Epithelial cell of proximal tubule (primary cell): ENCODE measurements around the gene SCPEP1. TPM values are rescaled to one million over a fixed set of nuclear protein-coding genes. Genes with fewer than 3 reads are reported as not detected.

Experiments
- DNase-seq: peaks from one replicate; pipeline ENCODE4 v3.0.0-alpha.2; 2011; ENCODE audit warnings: low read depth
- H3K4me3 ChIP-seq: 2 replicates; pipeline ENCODE4 v1.5.1; 2011; ENCODE audit warnings: low read depth, mild to moderate bottlenecking, low read length
- CTCF ChIP-seq: conservative IDR thresholded peaks from 2 replicates; pipeline ENCODE4 v1.5.1; 2012; ENCODE audit warnings: low read depth, mild to moderate bottlenecking, low read length
- total RNA-seq: library from RNA; depleted of rRNA; stranded (reverse); fragments of >200 nt; gene quantifications from 2 replicates; pipeline ENCODE4 v1.2.3, GENCODE V29; 2015

The SCPEP1 gene
- total RNA-seq, 1 donor from 2014 or later = 9.2 TPM

- H3K4me3 ChIP-seq = no peak overlapping the region
- no peak for TF ChIP-seq CTCF
- DNase-seq = no peak
These were observed 11.6 kb upstream of the SCPEP1 start for GRCh38 chr17:56966338-56966737.

- H3K4me3 ChIP-seq = no peak overlapping the region
- no peak for TF ChIP-seq CTCF
- DNase-seq = no peak
These were observed 7.0 kb upstream of the SCPEP1 start for GRCh38 chr17:56970974-56971373.

- no peak for DNase-seq
- no peak for TF ChIP-seq CTCF
- H3K4me3 ChIP-seq = no peak overlapping the region
These were observed 5.7 kb upstream of the SCPEP1 start for GRCh38 chr17:56972111-56972730.

- no peak overlapping the region for H3K4me3 ChIP-seq
- no peak for TF ChIP-seq CTCF
- no peak for DNase-seq
These were observed 4.4 kb upstream of the SCPEP1 start for GRCh38 chr17:56973520-56973919.

- H3K4me3 ChIP-seq = no peak overlapping the region
- TF ChIP-seq CTCF = no peak
- no peak for DNase-seq
These were observed 3.9 kb upstream of the SCPEP1 start for GRCh38 chr17:56974055-56974454.

GRCh38 chr17:56975656-56976055 lies 2.3 kb upstream of the SCPEP1 start:
- no peak for TF ChIP-seq CTCF
- no peak for DNase-seq
- no peak overlapping the region for H3K4me3 ChIP-seq

- no peak for TF ChIP-seq CTCF
- peak overlapping the region; percentile 60 for H3K4me3 ChIP-seq
- no peak for DNase-seq
These were observed 856 bp upstream of the SCPEP1 start for GRCh38 chr17:56976941-56977608.
